GM19023 (cell line): ENCODE results near the gene NLRP12.
"Not testable (repeated sequence)": the region's sequence is repeated elsewhere in the genome, so short reads cannot be mapped to it uniquely, and the experiment has no call there.

Experiments
- ATAC-seq: cut with Tn5 transposase; IDR thresholded peaks from one replicate; pipeline ENCODE4 v1.9.1; 2021; ENCODE audit warnings: mild to moderate bottlenecking, moderate library complexity; ENCODE audit not compliant: unreplicated experiment

The NLRP12 gene

DNA sequence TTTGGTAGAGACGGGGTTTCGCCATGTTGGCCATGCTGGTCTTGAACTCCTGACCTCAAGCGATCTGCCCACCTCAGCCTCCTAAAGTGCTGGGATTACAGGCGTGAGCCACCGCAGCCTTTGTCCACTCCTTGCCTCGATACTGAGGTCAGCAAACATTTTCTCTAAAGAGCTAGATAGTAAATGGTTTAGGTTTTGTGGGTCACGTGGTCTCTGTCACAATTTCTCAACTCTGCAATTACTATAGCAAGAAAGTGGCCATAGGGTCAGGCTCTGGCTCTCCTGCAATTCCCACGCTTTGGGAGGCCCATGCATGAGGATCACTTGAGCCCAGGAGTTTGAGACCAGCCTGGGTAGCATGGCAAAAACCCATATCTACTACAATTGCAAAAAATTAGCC is 42.8 kb downstream of the NLRP12 start:
- ATAC-seq, result not testable (repeated sequence)

DNA sequence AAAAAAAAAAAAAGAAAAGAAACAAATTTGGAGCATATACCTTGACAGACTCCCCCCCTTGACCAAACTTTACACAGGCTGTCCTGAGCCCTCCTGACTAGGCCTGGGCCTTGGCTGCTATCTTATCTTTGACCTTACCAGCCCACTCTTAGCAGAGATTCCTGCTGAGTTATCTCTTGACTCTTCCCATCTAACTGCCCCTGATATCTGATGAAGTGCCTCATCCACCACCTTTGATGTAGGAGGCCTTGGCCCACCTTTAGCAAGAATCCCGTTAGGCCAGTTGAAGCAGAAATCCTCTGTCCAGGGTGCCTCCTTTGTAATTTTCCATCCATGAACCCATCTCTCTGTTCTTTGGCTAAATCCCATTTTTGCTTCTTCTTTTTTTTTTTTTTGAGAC is 43.6 kb downstream of the NLRP12 start:
- no peak for ATAC-seq

DNA sequence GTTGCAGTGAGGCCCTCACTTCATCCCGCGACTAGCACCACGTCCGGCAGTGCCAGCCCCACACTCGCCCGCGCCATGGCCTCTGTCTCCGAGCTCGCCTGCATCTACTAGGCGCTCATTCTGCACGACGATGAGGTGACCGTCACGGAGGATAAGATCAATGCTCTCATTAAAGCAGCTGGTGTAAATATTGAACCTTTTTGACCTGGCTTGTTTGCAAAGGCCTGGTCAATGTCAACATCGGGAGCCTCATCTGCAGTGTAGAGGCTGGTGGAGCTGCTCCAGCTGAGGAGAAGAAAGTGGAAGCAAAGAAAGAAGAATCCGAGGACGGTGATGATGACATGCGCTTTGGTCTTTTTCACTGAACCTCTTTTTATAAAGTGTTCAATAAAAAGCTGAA is 48.6 kb downstream of the NLRP12 start:
- no peak for ATAC-seq

DNA sequence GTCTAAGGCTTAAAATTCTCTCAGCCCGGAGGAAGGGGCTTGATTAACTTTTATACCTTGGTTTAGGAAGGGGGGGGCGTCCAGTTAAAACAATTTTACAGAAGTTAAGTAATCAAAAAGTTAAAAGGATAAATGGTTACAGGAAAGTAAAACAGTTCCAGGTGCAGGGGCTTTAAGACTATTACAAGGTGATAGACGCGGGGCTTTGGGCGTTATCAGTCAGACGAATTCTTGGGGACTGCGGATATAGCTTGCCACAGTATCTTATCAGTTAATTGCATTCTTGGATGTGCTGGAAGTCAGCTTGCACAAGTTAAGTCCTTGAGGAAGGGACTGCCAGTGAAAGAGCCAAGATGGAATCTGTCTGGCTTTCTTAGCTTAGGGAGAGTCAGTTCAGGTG is 49.6 kb downstream of the NLRP12 start:
- ATAC-seq, result not testable (repeated sequence)

DNA sequence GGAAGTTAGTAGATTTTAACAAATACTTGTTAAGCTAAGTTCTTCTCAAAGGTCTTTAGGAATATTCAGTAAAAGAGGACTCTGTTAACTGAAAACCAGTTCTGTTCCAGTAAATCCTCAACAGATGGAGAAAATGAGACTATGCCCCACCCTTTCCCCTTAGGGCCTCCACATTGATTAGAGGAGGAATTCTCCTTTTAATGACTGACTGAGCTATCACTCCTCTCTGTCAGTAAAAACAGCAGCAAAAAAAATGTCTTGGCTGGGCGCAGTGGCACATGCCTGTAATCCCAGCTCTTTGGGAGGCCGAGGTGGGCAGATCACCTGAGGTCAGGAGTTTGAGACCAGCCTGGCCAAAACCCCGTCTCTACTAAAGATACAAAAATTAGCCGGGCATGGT is 50.1 kb downstream of the NLRP12 start:
- ATAC-seq, result no peak

DNA sequence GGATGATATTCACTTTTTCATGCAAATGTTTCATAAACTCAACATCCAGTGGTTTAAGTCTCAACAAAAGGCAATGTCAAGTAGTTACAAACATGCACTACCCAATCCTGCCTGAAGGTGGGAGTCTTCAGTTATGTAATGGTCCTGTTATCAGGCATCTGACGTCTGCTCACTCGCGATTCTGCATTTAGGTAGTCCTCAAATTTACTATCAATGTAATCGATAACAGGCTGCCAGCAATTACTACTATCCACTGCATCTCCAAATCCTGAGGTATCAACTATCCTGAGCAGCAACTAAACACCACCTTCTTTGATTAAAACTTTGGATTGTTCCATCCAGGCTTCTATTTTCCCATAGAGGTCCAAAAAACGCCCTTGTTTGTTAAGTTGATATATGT is 51.2 kb downstream of the NLRP12 start:
- ATAC-seq, result no peak

DNA sequence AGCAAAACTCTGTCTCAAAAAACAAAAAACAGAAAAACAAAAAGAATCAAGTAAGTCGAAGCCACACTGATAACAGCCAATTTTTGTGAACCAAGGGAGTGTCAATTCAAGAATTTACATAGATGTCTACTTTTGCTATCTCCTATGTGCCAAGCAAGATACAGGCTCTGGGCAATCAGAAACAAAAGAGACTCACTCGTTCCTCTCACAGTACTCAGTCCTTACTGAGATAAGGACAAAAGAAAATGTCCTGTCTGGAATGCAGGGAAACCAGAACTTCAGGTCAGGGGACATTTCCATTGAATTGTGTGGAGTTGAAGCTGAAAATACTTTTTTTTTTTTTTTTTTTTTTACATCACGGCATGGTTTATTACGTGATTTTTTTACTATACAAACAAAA is 53.0 kb downstream of the NLRP12 start:
- ATAC-seq, result no peak

DNA sequence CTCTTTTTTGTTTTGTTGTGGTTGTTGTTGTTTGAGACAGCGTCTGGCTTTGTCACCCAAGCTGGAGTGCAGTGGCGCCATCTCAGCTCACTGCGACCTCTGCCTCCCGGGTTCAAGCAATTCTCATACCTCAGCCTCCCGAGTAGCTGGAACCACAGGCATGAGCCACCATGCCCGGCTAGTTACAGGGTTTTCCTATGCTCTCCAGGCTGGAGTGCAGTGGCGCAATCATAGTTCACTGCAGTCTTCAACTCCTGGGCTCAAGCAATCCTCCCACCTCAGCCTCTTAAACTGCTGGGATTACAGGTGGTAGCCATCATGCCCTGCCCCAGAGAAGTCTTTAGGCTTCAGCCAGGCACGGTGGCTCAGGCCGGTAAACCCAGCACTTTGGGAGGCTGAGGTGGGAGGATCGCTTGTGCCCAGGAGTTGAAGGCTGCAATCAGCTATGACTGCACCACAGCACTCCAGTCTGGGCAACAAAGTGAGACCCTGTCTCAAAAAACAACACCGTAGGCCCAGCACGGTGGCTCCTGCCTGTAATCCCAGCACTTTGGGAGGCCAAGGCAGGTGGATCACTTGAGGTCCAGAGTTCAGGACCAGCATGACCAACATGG is 54.3 kb downstream of the NLRP12 start:
- ATAC-seq, result not testable (repeated sequence)

DNA sequence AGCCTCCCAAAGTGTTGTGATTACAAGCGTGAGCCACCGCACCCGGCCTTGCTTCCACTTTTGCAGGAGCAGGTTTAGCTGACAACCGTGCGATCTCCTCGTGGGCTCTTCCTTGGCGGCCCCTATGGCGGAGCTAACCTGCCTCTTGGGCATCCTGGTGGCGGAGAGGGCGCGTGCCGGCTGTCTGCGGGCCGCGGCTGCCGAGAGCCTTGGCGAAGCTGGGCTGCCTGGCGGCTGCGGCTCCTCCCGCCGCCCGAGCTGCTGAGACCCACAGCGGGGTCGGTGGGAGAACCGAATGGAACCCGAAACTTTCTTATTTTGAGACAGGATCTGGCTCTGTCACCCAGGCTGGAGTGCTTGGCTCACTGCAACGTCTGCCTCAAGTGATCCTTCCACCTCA is 55.7 kb downstream of the NLRP12 start:
- no peak for ATAC-seq

DNA sequence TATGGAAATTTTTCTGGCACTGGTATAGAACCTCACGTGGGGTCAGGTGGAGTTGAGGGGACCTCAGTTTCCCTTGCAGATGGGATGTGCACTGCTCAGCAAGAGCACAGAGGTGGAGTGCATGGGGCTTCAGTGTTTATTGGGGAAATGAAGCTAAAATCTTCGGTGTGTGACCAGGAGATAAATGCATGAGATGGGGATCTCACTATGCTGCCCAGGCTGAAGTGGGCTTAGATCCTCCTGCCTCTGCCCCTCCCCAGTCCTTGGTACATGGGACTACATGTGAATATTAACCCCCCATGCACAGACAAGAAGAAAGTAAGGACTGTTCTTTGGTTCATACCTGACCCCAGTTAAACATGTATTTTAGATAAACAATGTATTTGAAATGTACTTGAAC is 65.1 kb downstream of the NLRP12 start:
- ATAC-seq, result not testable (repeated sequence)
